ENCODE data around the gene LUZP1. TPM values are rescaled to one million over a fixed set of nuclear protein-coding genes. Genes with fewer than 3 reads are reported as not detected.

Gene LUZP1
- total RNA-seq, 1 experiment from 2014 or later = 22.4 TPM

DNA sequence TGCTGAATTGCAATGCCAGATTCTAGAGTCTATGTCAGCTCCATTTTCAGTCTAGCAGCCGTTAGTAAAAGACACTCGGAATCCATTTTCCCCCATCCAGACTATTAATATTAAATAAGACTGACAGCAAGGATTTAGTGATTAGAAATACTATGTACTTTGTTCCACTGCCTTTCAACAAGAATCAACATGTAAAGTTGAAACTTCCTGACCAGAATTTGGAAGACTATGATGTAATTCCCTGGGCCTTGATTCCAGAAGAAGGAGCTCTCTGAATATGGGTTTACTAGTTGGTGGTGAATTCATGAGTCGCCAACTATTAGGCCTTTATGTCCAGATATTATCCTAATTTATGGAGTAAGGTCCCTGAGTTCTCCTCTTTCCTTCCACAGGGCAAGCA is 124.6 kb downstream of the LUZP1 start:
- H2AFZ ChIP-seq (ENCODE audit: low read depth, low read length, poor library complexity, severe bottlenecking) = no peak overlapping the region
- H3K9me3 ChIP-seq (ENCODE audit: control insufficient read depth in 1 of 2, insufficient read depth in 1 of 2, low read depth in 1 of 2, low read length in 2 of 2) = no peaks in the 10 kb centered on the region
- ChIA-PET CTCF (no interaction called here), RAD21 (ENCODE audit: low non-redundant PET in 1 of 2, low total read pairs in 2 of 2, uncharacterized antibody in 2 of 2, unreplicated experiment in 2 of 2) (no interaction called here), POLR2A (no interaction called here)
- H3K27ac ChIP-seq (ENCODE audit: low read depth, low read length) = no peak overlapping the region
- H3K4me2 ChIP-seq (ENCODE audit: low read length) = no peak overlapping the region
- H3K4me1 ChIP-seq (ENCODE audit: control insufficient read depth in 1 of 2, insufficient read depth in 2 of 2, low read length in 2 of 2) = no peaks in the 10 kb centered on the region
- H3K27me3 ChIP-seq (ENCODE audit: insufficient read depth, low read length) = no peaks in the 10 kb centered on the region
- TF ChIP-seq SIN3A (IDR thresholded peaks at IDR 0.05; ENCODE audit: low read depth) = no peak
- no peak for TF ChIP-seq SRF (IDR thresholded peaks at IDR 0.05; ENCODE audit: low read depth)
- TF ChIP-seq, protein P1, sequence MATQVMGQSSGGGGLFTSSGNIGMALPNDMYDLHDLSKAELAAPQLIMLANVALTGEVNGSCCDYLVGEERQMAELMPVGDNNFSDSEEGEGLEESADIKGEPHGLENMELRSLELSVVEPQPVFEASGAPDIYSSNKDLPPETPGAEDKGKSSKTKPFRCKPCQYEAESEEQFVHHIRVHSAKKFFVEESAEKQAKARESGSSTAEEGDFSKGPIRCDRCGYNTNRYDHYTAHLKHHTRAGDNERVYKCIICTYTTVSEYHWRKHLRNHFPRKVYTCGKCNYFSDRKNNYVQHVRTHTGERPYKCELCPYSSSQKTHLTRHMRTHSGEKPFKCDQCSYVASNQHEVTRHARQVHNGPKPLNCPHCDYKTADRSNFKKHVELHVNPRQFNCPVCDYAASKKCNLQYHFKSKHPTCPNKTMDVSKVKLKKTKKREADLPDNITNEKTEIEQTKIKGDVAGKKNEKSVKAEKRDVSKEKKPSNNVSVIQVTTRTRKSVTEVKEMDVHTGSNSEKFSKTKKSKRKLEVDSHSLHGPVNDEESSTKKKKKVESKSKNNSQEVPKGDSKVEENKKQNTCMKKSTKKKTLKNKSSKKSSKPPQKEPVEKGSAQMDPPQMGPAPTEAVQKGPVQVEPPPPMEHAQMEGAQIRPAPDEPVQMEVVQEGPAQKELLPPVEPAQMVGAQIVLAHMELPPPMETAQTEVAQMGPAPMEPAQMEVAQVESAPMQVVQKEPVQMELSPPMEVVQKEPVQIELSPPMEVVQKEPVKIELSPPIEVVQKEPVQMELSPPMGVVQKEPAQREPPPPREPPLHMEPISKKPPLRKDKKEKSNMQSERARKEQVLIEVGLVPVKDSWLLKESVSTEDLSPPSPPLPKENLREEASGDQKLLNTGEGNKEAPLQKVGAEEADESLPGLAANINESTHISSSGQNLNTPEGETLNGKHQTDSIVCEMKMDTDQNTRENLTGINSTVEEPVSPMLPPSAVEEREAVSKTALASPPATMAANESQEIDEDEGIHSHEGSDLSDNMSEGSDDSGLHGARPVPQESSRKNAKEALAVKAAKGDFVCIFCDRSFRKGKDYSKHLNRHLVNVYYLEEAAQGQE (IDR thresholded peaks at IDR 0.05; ENCODE audit: low read depth) = no peak
- TF ChIP-seq YY1 (IDR thresholded peaks at IDR 0.05; ENCODE audit: extremely low read depth, insufficient replicate concordance, low read depth, low read length) = no peak
- no peak for TF ChIP-seq FOSL1 (IDR thresholded peaks at IDR 0.05; ENCODE audit: low read depth)
- TF ChIP-seq CTCF (IDR thresholded peaks at IDR 0.05 in 2 of 3, conservative IDR thresholded peaks at IDR 0.05 in 1 of 3; ENCODE audit: borderline replicate concordance in 1 of 3, insufficient read depth in 1 of 3, low read depth in 2 of 3, low read length in 2 of 3) = no peak
- no peak for TF ChIP-seq EZH2 (IDR thresholded peaks at IDR 0.05)
- TF ChIP-seq ATF3 (IDR thresholded peaks at IDR 0.05) = no peak
- TF ChIP-seq POLR2A (IDR thresholded peaks at IDR 0.05; ENCODE audit: borderline replicate concordance, extremely low read depth, insufficient read depth, insufficient read length) = no peak
- TF ChIP-seq TCF7L2 (IDR thresholded peaks at IDR 0.05; ENCODE audit: borderline replicate concordance, extremely low read depth, insufficient read depth, insufficient read length) = no peak
- TF ChIP-seq ZNF274 (IDR thresholded peaks at IDR 0.05; ENCODE audit: low read depth, low read length) = no peak
- TF ChIP-seq EZH2phosphoT487 (IDR thresholded peaks at IDR 0.05; ENCODE audit: borderline replicate concordance) = no peak
- TF ChIP-seq ZFX (IDR thresholded peaks at IDR 0.05) = no peak
- TF ChIP-seq POLR2AphosphoS5 (IDR thresholded peaks at IDR 0.05; ENCODE audit: low read depth, low read length) = no peak
- no peak for TF ChIP-seq EGR1 (IDR thresholded peaks at IDR 0.05; ENCODE audit: low read depth)
- no peak for TF ChIP-seq RAD21 (IDR thresholded peaks at IDR 0.05; ENCODE audit: low read depth)
- TF ChIP-seq CEBPB (IDR thresholded peaks at IDR 0.05; ENCODE audit: low read depth) = no peak
- TF ChIP-seq JUND (IDR thresholded peaks at IDR 0.05) = no peak
- TF ChIP-seq MAX (IDR thresholded peaks at IDR 0.05) = no peak
- ATAC-seq (no peak), DNase-seq (ENCODE audit: low read depth, low spot score) (no peak)
- no TSS peak for BruUV-seq (replicated peaks)
- H3K9ac ChIP-seq (ENCODE audit: low read length) = no peak overlapping the region
- H3K36me3 ChIP-seq (ENCODE audit: control insufficient read depth in 1 of 2, insufficient read depth in 2 of 2, low read length in 2 of 2) = no peaks in the 10 kb centered on the region
- no peak overlapping the region for H3K4me3 ChIP-seq (replicated peaks in 1 of 2; ENCODE audit: low read depth in 1 of 2, low read length in 2 of 2)
- no peaks in the 10 kb centered on the region for H3K9me2 ChIP-seq (ENCODE audit: insufficient read depth)
- H3K79me2 ChIP-seq (ENCODE audit: insufficient read depth, low read length) = peaks cover 93% of the 10 kb centered on the region
- peaks cover 20% of the 10 kb centered on the region; the same call in 1 of the 2 replicates for H4K20me1 ChIP-seq (ENCODE audit: insufficient read depth)
- intact Hi-C loops (cut with micrococcal nuclease) = no loop called here
